Measurements from ENCODE around the gene GFAP.

- TF ChIP-seq CTCF (conservative IDR thresholded peaks at IDR 0.05), result no peak
- TF ChIP-seq ZFX (IDR thresholded peaks at IDR 0.05), result no peak
These were observed 55.6 kb downstream of the GFAP start for GRCh38 chr17:44859701-44860100.
